Smooth muscle cell (in vitro differentiated cells): Measurements from ENCODE around the gene LYPD1. TPM values are rescaled to one million over a fixed set of nuclear protein-coding genes. Genes with fewer than 3 reads are reported as not detected.

Experiments used
- DNase-seq: peaks from one replicate; lab custom pipeline; 2025; ENCODE audit not compliant: unreplicated experiment; lab: John Stamatoyannopoulos, UW
- H2AFZ ChIP-seq: fragments of 200-600 bp; sonication (generic); 2 replicates; pipeline ENCODE4 v1.6.0; 2016; ENCODE audit warnings: antibody characterized with exemption, low read depth, mild to moderate bottlenecking
- H3F3A ChIP-seq: fragments of 200-600 bp; sonication (generic); 2 replicates; pipeline ENCODE4 v1.6.0; 2017; ENCODE audit warnings: antibody characterized with exemption, low read depth
- H3K27ac ChIP-seq: fragments of 200-600 bp; sonication (generic); 2 replicates; pipeline ENCODE4 v1.5.1; 2016; ENCODE audit warnings: low read depth, mild to moderate bottlenecking
- H3K27me3 ChIP-seq: fragments of 200-600 bp; sonication (generic); 2 replicates; pipeline ENCODE4 v1.6.1; 2016; ENCODE audit warnings: low read depth, mild to moderate bottlenecking
- H3K36me3 ChIP-seq: fragments of 200-600 bp; sonication (generic); 2 replicates; pipeline ENCODE4 v1.5.1; 2016; ENCODE audit warnings: low read depth
- H3K4me1 ChIP-seq: fragments of 200-600 bp; sonication (generic); 2 replicates; pipeline ENCODE4 v1.5.1; 2016; ENCODE audit warnings: low read depth
- H3K4me2 ChIP-seq: fragments of 200-600 bp; sonication (generic); 2 replicates; pipeline ENCODE4 v1.6.0; 2016; ENCODE audit warnings: mild to moderate bottlenecking
- H3K4me3 ChIP-seq: fragments of 200-600 bp; sonication (generic); 2 replicates; pipeline ENCODE4 v1.5.1; 2016; ENCODE audit warnings: mild to moderate bottlenecking
- H3K79me2 ChIP-seq: fragments of 200-600 bp; sonication (generic); 2 replicates; pipeline ENCODE4 v1.6.0; 2016; ENCODE audit warnings: low read depth, mild to moderate bottlenecking
- H3K9ac ChIP-seq: fragments of 200-600 bp; sonication (generic); 2 replicates; pipeline ENCODE4 v1.6.0; 2016; ENCODE audit warnings: low read depth
- H3K9me3 ChIP-seq: fragments of 200-600 bp; sonication (generic); replicated peaks from 2 replicates; pipeline ENCODE4 v1.5.1; 2016; ENCODE audit warnings: low read depth
- H4K20me1 ChIP-seq: fragments of 200-600 bp; sonication (generic); 2 replicates; pipeline ENCODE4 v1.6.0; 2016; ENCODE audit warnings: low read depth
- WGBS: methylation state at CpG from one replicate; pipeline ENCODE4 v1.1.7; 2016; ENCODE audit warnings: low lambda C conversion rate; 5-methylcytosine and 5-hydroxymethylcytosine counted together
- polyA plus RNA-seq: library from polyadenylated mRNA; unstranded; fragments of >200 nt; fragmentation: Nextera tagmentation; extraction: Ambion mirVana; gene quantifications from 2 replicates; pipeline ENCODE4 v1.2.1, GENCODE V29; 2016
- total RNA-seq: library from RNA; depleted of rRNA; stranded (reverse); fragments of >200 nt; gene quantifications from 2 replicates; pipeline ENCODE4 v1.2.3, GENCODE V29; 2014
- TF ChIP-seq, protein P1 (sequence below): fragments of 200-600 bp; sonication (generic); IDR thresholded peaks from 2 replicates; pipeline ENCODE4 v1.5.1; 2017; ENCODE audit warnings: borderline replicate concordance, mild to moderate bottlenecking, antibody characterized with exemption; ENCODE audit not compliant: insufficient read depth, poor library complexity, severe bottlenecking

The LYPD1 gene
- total and polyA plus RNA-seq, 2 experiments from 2014 or later, result 2.5 to 5.3 TPM

DNA sequence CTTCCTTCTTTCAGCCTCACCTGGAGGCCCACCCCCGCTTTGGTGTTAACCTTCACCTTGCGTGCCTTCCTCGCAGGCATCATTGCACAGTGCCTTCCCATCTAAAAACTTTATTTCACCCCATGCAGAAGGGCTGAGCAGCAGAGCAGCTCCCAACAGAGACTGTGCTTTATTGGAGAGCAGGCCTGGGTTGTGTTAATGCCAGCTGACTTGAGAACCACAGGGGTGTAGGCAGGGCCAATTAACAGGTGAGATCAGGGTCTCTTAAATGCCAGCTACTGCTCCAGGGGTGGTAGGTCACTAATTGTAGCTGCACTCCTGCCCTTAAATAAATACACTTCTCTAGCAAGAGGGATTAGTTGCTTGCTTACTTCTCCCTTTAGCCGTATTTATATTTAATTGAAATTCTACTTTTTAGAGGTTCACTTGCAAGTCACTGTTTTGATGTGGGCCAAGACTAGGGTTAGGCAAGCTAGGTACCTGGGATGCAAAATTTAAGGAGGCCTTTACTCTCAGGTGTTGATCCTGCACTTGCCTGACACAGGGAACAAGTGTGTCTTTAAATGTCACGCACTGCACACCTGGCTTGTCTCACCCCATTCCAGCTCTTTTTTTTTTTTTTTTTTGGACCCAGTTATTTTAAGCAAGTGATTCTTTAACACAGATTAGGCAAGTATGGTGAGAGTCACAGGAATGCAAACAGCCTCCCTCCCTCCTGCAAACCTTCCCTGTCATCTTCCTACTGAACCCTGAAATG, 54.5 kb downstream of the LYPD1 start:
- Histone ChIP-seq H4K20me1 (no peaks in the 10 kb centered on the region), H3K27me3 (peaks cover 7% of the 10 kb centered on the region), H2AFZ (no peak overlapping the region), H3K9ac (no peak overlapping the region), H3K4me2 (no peak overlapping the region), H3K4me3 (no peak overlapping the region), H3K36me3 (no peaks in the 10 kb centered on the region), H3K27ac (no peak overlapping the region), H3K79me2 (no peaks in the 10 kb centered on the region), H3K9me3 (no peaks in the 10 kb centered on the region), H3F3A (no peaks in the 10 kb centered on the region), H3K4me1 (no peaks in the 10 kb centered on the region)
- DNase-seq, result no peak
- WGBS, result 93% methylated on average over 5 of the region's 5 CpGs
- TF ChIP-seq, protein P1, sequence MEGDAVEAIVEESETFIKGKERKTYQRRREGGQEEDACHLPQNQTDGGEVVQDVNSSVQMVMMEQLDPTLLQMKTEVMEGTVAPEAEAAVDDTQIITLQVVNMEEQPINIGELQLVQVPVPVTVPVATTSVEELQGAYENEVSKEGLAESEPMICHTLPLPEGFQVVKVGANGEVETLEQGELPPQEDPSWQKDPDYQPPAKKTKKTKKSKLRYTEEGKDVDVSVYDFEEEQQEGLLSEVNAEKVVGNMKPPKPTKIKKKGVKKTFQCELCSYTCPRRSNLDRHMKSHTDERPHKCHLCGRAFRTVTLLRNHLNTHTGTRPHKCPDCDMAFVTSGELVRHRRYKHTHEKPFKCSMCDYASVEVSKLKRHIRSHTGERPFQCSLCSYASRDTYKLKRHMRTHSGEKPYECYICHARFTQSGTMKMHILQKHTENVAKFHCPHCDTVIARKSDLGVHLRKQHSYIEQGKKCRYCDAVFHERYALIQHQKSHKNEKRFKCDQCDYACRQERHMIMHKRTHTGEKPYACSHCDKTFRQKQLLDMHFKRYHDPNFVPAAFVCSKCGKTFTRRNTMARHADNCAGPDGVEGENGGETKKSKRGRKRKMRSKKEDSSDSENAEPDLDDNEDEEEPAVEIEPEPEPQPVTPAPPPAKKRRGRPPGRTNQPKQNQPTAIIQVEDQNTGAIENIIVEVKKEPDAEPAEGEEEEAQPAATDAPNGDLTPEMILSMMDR, result no peak

DNA sequence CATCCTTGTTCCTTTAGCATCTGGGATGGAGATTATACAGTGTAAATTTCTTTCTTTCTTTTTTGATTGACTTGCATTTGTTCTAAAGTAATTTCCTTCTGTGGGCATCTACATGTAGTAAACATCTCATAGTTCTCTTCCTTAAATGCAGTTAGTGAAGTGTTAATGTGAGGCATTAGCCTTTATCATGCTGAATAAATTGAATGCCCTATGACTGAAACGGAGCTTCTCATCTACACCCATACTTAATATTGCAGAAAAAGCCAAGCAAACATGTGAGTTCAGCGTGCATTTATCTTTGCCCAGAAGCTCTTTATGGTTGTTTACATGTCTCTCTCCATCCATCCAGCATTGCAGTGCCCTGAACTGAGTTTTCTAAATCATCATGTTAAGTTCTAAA, 58.3 kb downstream of the LYPD1 start:
- no peak for DNase-seq
- no peak overlapping the region for H2AFZ ChIP-seq
- H3K4me2 ChIP-seq, result no peak overlapping the region
- no peaks in the 10 kb centered on the region for H3K79me2 ChIP-seq
- no peak overlapping the region for H3K4me3 ChIP-seq
- no peak overlapping the region for H3K9ac ChIP-seq
- TF ChIP-seq, protein P1, result no peak
- no peaks in the 10 kb centered on the region for H3K4me1 ChIP-seq
- no peaks in the 10 kb centered on the region for H3K36me3 ChIP-seq
- H3K27me3 ChIP-seq, result peaks cover 7% of the 10 kb centered on the region
- 54% methylated on average over 2 of the region's 2 CpGs for WGBS
- H4K20me1 ChIP-seq, result no peaks in the 10 kb centered on the region
- H3F3A ChIP-seq, result no peaks in the 10 kb centered on the region
- H3K27ac ChIP-seq, result no peak overlapping the region
- H3K9me3 ChIP-seq, result no peaks in the 10 kb centered on the region

DNA sequence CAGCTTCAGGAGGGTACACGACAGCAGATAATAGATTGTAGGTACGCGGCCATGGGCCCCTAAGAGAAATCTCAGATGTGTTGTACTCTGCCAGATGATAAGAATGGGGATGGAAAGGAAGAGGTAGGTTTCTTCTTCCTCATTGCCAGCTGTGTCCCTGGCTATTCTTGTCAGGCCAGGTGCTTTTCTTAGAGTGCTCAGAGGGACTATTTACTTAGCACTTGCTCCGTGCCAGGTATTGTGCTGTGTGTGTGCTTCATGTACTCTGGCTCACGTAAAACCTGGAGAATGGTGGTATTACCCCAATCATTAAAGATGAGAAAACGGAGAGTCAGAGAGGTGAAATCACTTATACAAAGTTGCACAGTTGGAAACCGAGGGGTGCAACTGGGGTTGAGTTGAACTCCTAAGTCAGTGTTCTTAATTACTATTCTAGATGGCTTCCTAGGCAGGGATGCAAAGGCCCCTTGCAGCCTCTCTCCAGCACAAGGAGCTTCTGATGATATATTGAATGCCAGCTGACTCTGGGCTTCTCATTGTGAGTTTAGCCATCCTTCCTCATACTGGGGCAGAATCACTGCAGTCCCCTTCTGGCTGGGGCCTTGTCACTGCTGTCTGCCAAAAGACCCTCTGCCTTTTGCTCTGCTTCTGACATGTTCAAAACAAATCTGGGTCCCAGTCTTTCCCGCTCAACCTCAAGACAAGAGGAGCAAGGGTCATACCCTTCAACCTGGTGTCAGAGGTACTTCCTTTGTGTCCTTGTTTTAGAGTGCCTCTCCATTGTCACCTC, 60.7 kb downstream of the LYPD1 start:
- Histone ChIP-seq H2AFZ (no peak overlapping the region), H3K27ac (no peak overlapping the region), H3K79me2 (no peaks in the 10 kb centered on the region), H3K4me2 (no peak overlapping the region), H3K4me1 (no peaks in the 10 kb centered on the region), H4K20me1 (no peaks in the 10 kb centered on the region), H3K27me3 (peaks cover 16% of the 10 kb centered on the region), H3F3A (no peaks in the 10 kb centered on the region), H3K4me3 (no peak overlapping the region), H3K36me3 (no peaks in the 10 kb centered on the region), H3K9ac (no peak overlapping the region), H3K9me3 (no peaks in the 10 kb centered on the region)
- no peak for DNase-seq
- 96% methylated on average over 8 of the region's 8 CpGs for WGBS
- TF ChIP-seq, protein P1, result no peak
